Caco-2 (cell line): ENCODE results near the gene PRPF18. TPM values are rescaled to one million over a fixed set of nuclear protein-coding genes. Genes with fewer than 3 reads are reported as not detected.

Experiments used
- BruUV-seq: library from RNA; stranded (reverse); fragments of 400-500 nt; replicated peaks from 2 replicates; lab custom pipeline; 2021; lab: Mats Ljungman, UMichigan
- CTCF ChIA-PET: fragments of 300-600 bp; sonication (Branson Sonifier 250); formaldehyde crosslinking; loops from one replicate; lab custom pipeline; 2022; ENCODE audit warnings: antibody characterized with exemption; lab: Charles Lee
- POLR2A ChIA-PET: fragments of 300-600 bp; sonication (Branson Sonifier 250); formaldehyde crosslinking; loops from one replicate; lab custom pipeline; 2022; ENCODE audit warnings: antibody characterized with exemption; lab: Charles Lee
- DNase-seq, 2 experiments: peaks; one replicate each; pipeline versions ENCODE4 v3.0.0 to v3.0.0-alpha.2; 2020 to 2022
- H3K27me3 ChIP-seq: replicated peaks from 2 replicates; pipeline ENCODE4 v1.6.0; 2011; ENCODE audit warnings: low read length; ENCODE audit not compliant: control insufficient read depth, insufficient read depth
- H3K36me3 ChIP-seq: 2 replicates; pipeline ENCODE4 v1.5.1; 2011; ENCODE audit warnings: low read length; ENCODE audit not compliant: control insufficient read depth, insufficient read depth
- H3K4me1 ChIP-seq: fragments of 250-450 bp; sonication (Bioruptor Pico); 2 replicates; pipeline ENCODE4 v1.5.1; 2020; ENCODE audit warnings: mild to moderate bottlenecking
- H3K4me3 ChIP-seq: 2 replicates; pipeline ENCODE4 v1.5.1; 2011; ENCODE audit warnings: low read depth, mild to moderate bottlenecking, control low read depth, low read length
- H3K9me3 ChIP-seq: fragments of 250-450 bp; sonication (Bioruptor Pico); 2 replicates; pipeline ENCODE4 v1.5.1; 2020; ENCODE audit warnings: mild to moderate bottlenecking, moderate library complexity
- H3K27ac Mint-ChIP-seq: one replicate; pipeline ENCODE4 v1.8.0; 2022; ENCODE audit warnings: mixed read lengths; ENCODE audit not compliant: unreplicated experiment
- H3K27me3 Mint-ChIP-seq: one replicate; pipeline ENCODE4 v1.8.0; 2022; ENCODE audit warnings: mixed read lengths; ENCODE audit not compliant: insufficient read depth, unreplicated experiment
- H3K36me3 Mint-ChIP-seq: one replicate; pipeline ENCODE4 v1.8.0; 2022; ENCODE audit warnings: mild to moderate bottlenecking, mixed read lengths; ENCODE audit not compliant: insufficient read depth, unreplicated experiment
- H3K4me1 Mint-ChIP-seq: one replicate; pipeline ENCODE4 v1.8.0; 2022; ENCODE audit warnings: low read depth, mixed read lengths; ENCODE audit not compliant: unreplicated experiment
- H3K4me3 Mint-ChIP-seq: one replicate; pipeline ENCODE4 v1.8.0; 2022; ENCODE audit warnings: mild to moderate bottlenecking, moderate library complexity, mixed read lengths; ENCODE audit not compliant: unreplicated experiment
- H3K9me3 Mint-ChIP-seq: one replicate; pipeline ENCODE4 v1.8.0; 2022; ENCODE audit warnings: mixed read lengths; ENCODE audit not compliant: unreplicated experiment
- intact Hi-C: fragments of 100-400 bp; cut with micrococcal nuclease; formaldehyde crosslinking; loops from one replicate; pipeline ENCODE4 v1.10.0; 2022; ENCODE audit not compliant: unreplicated experiment
- total RNA-seq: library from RNA; stranded (reverse); gene quantifications from 2 replicates; pipeline ENCODE4 v1.2.3, GENCODE V29; 2022
- TF ChIP-seq, protein P1 (sequence below), 2 experiments: fragments of 200-600 bp in 1 of 2; IDR thresholded peaks; 1 replicate in 1 of 2; 2 replicates in 1 of 2; pipeline versions ENCODE4 v1.5.1 to v1.8.0; 2011 to 2022; ENCODE audit warnings: antibody characterized with exemption in 1 of 2, control low read depth in 1 of 2, inconsistent platforms in 1 of 2, low read depth in 1 of 2, low read length in 1 of 2, mild to moderate bottlenecking in 1 of 2, moderate library complexity in 1 of 2; ENCODE audit not compliant: insufficient read depth in 1 of 2, severe bottlenecking in 1 of 2, unreplicated experiment in 1 of 2

PRPF18 gene
- total RNA-seq, 1 experiment from 2014 or later, result 31.0 TPM

DNA sequence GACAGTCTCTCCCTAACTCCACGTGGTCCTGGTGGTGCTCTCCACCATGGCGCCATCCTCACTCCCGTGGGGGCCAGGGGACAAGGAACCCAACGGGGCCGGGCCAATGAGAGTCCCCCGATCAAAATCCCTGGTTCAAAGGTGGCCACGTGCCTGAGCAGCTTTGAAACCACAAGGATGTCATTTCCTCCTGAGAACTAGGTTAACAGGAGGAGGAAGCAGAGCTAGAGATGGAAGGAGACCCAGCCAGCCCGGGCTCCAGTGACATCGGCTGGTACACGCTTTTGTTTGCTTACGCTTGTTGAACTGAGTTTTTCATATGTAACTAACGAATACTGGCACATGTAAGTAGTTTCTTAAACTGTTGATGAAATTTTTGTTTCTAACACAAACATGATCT lies 61.7 kb downstream of the PRPF18 start:
- DNase-seq, result no peak
- Mint-ChIP-seq H3K4me1 (peaks cover 6% of the 10 kb centered on the region), H3K9me3 (no peaks in the 10 kb centered on the region), H3K36me3 (peaks cover 80% of the 10 kb centered on the region), H3K27me3 (no peaks in the 10 kb centered on the region), H3K4me3 (no peak overlapping the region), H3K27ac (no peak overlapping the region)
- no peaks in the 10 kb centered on the region for H3K27me3 ChIP-seq
- H3K4me3 ChIP-seq, result no peak overlapping the region
- ChIA-PET POLR2A (no interaction called here), CTCF (interaction anchor here (0.6 kb wide), 1 partner anchor 42 kb away, joined by 9 read pairs; no protein-coding TSS in a partner anchor)
- peaks cover 4% of the 10 kb centered on the region; the same call in 1 of the 2 replicates for H3K36me3 ChIP-seq
- no TSS peak for BruUV-seq
- intact Hi-C loops, result no loop called here
- TF ChIP-seq, protein P1, sequence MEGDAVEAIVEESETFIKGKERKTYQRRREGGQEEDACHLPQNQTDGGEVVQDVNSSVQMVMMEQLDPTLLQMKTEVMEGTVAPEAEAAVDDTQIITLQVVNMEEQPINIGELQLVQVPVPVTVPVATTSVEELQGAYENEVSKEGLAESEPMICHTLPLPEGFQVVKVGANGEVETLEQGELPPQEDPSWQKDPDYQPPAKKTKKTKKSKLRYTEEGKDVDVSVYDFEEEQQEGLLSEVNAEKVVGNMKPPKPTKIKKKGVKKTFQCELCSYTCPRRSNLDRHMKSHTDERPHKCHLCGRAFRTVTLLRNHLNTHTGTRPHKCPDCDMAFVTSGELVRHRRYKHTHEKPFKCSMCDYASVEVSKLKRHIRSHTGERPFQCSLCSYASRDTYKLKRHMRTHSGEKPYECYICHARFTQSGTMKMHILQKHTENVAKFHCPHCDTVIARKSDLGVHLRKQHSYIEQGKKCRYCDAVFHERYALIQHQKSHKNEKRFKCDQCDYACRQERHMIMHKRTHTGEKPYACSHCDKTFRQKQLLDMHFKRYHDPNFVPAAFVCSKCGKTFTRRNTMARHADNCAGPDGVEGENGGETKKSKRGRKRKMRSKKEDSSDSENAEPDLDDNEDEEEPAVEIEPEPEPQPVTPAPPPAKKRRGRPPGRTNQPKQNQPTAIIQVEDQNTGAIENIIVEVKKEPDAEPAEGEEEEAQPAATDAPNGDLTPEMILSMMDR (IDR thresholded peaks at IDR 0.05; ENCODE audit: insufficient read depth in 1 of 2, low read depth in 1 of 2, low read length in 1 of 2, severe bottlenecking in 1 of 2, unreplicated experiment in 1 of 2), result no peak
- H3K9me3 ChIP-seq, result no peaks in the 10 kb centered on the region
- no peaks in the 10 kb centered on the region for H3K4me1 ChIP-seq

DNA sequence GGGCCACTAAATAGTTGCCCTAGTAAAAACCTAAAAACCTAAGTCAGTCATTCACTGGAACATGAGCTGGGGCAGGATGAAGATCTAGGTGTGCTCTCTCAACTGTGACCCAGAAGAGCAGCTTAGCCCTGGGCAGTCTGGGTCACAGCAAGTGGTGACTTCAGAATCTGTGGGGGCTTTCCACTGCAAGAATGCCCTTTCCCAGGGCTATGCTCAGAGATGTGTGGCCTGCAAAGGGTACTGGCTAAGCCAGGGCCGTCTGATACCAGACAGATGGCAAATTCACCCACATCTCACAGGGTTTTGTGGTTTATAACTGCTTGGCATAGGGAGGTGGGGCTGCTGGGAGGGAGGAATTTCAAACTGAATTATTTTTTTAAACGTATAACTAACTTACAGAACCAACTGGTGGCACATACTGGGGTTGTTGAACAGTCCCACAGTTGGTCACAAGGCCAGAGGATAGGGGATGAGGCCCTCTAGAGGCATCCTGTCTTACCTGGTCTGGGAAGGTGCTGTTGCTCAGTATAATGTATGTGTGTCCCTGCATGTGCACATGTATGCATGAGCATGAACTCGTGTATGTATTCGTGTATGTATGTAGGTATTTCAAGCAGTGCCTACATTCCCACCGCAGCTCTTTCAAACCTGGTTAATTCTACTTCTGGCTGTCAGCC lies 63.2 kb downstream of the PRPF18 start:
- Mint-ChIP-seq H3K36me3 (peaks cover 83% of the 10 kb centered on the region), H3K4me3 (no peak overlapping the region), H3K27me3 (no peaks in the 10 kb centered on the region), H3K9me3 (no peaks in the 10 kb centered on the region), H3K4me1 (no peaks in the 10 kb centered on the region), H3K27ac (no peak overlapping the region)
- ChIA-PET POLR2A (no interaction called here), CTCF (no interaction called here)
- TF ChIP-seq, protein P1 (IDR thresholded peaks at IDR 0.05; ENCODE audit: insufficient read depth in 1 of 2, low read depth in 1 of 2, low read length in 1 of 2, severe bottlenecking in 1 of 2, unreplicated experiment in 1 of 2), result no peak
- intact Hi-C loops, result loop anchor here (1.0 kb wide), 1 partner anchor 37 kb away; no protein-coding TSS in a partner anchor
- no peaks in the 10 kb centered on the region for H3K4me1 ChIP-seq
- H3K36me3 ChIP-seq, result peaks cover 7% of the 10 kb centered on the region
- no peaks in the 10 kb centered on the region for H3K27me3 ChIP-seq
- no peak overlapping the region for H3K4me3 ChIP-seq
- no TSS peak for BruUV-seq
- DNase-seq, result peak in 1 of 2 experiments; percentile 26
- H3K9me3 ChIP-seq, result no peaks in the 10 kb centered on the region

DNA sequence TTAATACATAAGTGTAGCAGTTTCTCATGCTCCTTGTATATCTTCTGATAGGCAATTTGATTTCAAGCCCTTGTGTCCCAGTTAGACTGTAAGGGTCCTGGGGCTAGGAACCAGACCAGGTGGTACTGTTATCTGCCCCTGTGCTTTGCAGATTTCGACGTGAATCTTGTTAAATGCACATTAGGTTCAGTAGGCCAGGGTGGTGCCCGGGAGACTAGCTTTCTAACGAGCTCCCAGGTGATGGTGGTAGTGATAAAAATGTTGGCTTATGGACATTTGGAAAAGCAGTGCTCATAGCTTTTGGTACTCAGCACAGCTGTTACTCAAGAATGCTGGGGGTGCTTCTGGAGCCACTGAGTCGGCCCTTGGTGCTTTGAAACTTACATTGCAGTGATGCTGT lies 64.2 kb downstream of the PRPF18 start:
- no peak for DNase-seq
- TF ChIP-seq, protein P1 (IDR thresholded peaks at IDR 0.05; ENCODE audit: insufficient read depth in 1 of 2, low read depth in 1 of 2, low read length in 1 of 2, severe bottlenecking in 1 of 2, unreplicated experiment in 1 of 2), result no peak
- CTCF ChIA-PET, result interaction anchor here (0.7 kb wide), 1 partner anchor 39 kb away, joined by 3 read pairs; no protein-coding TSS in a partner anchor
- no peak overlapping the region for H3K4me3 ChIP-seq
- BruUV-seq, result no TSS peak
- Mint-ChIP-seq H3K27me3 (no peaks in the 10 kb centered on the region), H3K4me1 (no peaks in the 10 kb centered on the region), H3K9me3 (no peaks in the 10 kb centered on the region), H3K27ac (no peak overlapping the region), H3K4me3 (no peak overlapping the region), H3K36me3 (peaks cover 78% of the 10 kb centered on the region)
- no peaks in the 10 kb centered on the region for H3K9me3 ChIP-seq
- H3K4me1 ChIP-seq, result no peaks in the 10 kb centered on the region
- no peaks in the 10 kb centered on the region for H3K27me3 ChIP-seq
- peaks cover 6% of the 10 kb centered on the region for H3K36me3 ChIP-seq
- POLR2A ChIA-PET, result no interaction called here
- intact Hi-C loops, result loop anchor here (1.0 kb wide), 1 partner anchor 38 kb away; no protein-coding TSS in a partner anchor
